Activated T-helper 1 cell treated with anti-CD3 and anti-CD28 coated beads, Interleukin-12 subunit alpha, Interleukin-12 subunit beta, Interleukin-2, Interleukin-4 antibody, amounts not matched to agents 30 ng/mL and 10 ng/mL and 1 ng/mL, durations not matched to agents 14 hours and 24 hours and 36 hours (primary cell): ENCODE measurements around the gene WBP2. TPM values are rescaled to one million over a fixed set of nuclear protein-coding genes. Genes with fewer than 3 reads are reported as not detected.
"Not testable (repeated sequence)": the region's sequence is repeated elsewhere in the genome, so short reads cannot be mapped to it uniquely, and the experiment has no call there.

ENCODE experiments used
- DNase-seq: peaks from one replicate; pipeline ENCODE4 v3.0.0; 2021; ENCODE audit warnings: low spot score
- H3K27ac Mint-ChIP-seq: one replicate; pipeline ENCODE4 v1.8.0; 2021; ENCODE audit warnings: mild to moderate bottlenecking, mixed read lengths
- H3K27me3 Mint-ChIP-seq: one replicate; pipeline ENCODE4 v1.8.0; 2022; ENCODE audit warnings: mild to moderate bottlenecking, moderate library complexity, mixed read lengths; ENCODE audit not compliant: insufficient read depth
- H3K36me3 Mint-ChIP-seq: one replicate; pipeline ENCODE4 v1.8.0; 2021; ENCODE audit warnings: low read depth, mixed read lengths
- H3K4me1 Mint-ChIP-seq: one replicate; pipeline ENCODE4 v1.8.0; 2021; ENCODE audit warnings: low read depth, mixed read lengths
- H3K4me3 Mint-ChIP-seq: one replicate; pipeline ENCODE4 v1.8.0; 2021; ENCODE audit warnings: mild to moderate bottlenecking, moderate library complexity, mixed read lengths
- H3K9me3 Mint-ChIP-seq: one replicate; pipeline ENCODE4 v1.8.0; 2021; ENCODE audit warnings: mixed read lengths
- intact Hi-C: fragments of 100-400 bp; cut with micrococcal nuclease; formaldehyde crosslinking; loops from one replicate; pipeline ENCODE4 v1.15.1; 2024
- total RNA-seq: library from RNA; stranded (reverse); gene quantifications from 2 replicates; pipeline ENCODE4 v1.2.3, GENCODE V29; 2022

WBP2 gene
- total RNA-seq, 1 donor from 2014 or later, result 68.8 TPM

DNA sequence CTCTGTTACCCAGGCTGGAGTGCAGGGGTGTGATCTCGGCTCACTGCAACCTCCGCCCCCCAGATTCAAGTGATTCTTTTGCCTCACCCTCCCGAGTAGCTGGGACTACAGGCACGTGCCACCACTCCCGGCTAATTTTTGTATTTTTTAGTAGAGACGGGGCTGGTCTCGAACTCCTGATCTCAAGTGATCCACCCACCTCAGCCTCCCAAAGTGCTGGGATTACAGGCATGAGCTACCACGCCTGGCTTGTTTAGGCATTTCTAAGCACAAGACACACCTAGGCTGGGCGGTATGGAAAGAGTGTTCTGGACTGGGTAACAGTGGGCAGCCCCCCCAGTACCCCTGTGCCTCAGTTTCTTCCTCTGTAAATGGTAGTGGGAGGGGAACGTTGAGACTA lies 15.1 kb upstream of the WBP2 start:
- H3K4me1 Mint-ChIP-seq, result peaks cover 26% of the 10 kb centered on the region
- H3K9me3 Mint-ChIP-seq, H3K36me3 Mint-ChIP-seq, intact Hi-C loops, H3K27ac Mint-ChIP-seq, H3K27me3 Mint-ChIP-seq, DNase-seq, H3K4me3 Mint-ChIP-seq: not testable (repeated sequence)

DNA sequence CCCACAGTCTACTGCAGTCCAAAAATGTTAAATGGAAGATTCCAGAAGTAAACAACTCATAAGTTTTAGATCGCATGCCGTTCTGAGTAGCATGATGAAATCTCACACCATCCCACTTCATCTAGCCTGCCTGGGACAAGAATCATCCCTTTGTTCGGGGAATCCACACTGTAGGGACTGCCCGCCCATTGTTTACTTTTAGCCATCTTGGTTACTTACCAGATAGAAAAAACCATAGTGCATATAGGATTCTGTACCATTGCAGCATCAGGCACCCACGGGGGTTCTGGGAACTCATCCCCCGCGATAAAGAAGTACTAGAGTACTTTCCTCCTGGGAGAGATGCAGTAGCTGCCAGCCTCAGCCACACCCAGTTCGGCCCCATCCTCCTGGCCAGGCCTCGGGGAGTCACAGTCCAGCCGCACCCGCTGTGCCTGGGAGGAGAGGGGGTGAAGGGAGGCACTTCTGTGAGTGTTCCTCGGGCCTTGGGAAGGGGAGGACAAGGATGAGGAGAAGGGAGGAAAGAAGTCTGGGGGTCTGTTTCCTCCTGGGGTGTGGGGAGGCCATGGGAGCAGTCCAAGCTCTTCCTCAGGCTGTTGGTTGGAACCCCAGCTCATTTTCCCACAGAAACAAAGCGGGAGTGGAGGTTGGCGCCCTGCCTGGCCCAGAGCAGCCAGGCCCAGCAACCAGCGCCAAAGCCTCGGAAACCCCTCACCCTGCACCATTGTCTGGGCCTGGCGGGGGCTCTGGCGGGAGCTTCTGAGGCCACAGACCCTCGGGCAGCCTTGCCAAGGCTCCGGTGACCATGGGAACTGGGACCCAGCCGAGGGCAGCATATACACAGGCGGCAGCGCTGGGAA lies 14.4 kb upstream of the WBP2 start:
- no peak overlapping the region for H3K4me3 Mint-ChIP-seq
- no peaks in the 10 kb centered on the region for H3K27me3 Mint-ChIP-seq
- no peak overlapping the region for H3K27ac Mint-ChIP-seq

DNA sequence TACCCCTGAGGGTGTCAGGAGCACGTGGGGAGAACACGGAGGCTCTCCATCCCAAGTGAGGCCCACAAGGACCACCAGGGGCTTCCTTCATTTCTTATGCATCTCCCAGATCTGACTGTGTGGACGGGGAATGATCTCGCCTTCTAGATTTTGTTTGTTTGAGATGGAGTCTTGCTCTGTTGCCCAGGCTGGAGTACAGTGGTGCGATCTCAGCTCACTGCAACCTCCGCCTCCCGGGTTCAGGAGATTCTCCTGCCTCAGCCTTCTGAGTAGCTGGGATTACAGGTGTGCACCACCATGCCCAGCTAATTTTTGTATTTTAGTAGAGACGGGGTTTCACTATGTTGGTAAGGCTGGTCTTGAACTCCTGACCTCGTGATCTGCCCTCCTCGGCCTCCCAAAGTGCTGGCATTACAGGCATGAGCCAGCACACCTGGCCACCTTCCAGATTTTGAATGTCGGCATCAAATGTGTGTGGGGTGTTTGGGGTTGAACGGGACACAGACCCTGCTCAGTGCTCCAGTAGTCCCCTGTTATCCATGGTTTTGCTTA lies 13.7 kb upstream of the WBP2 start:
- H3K27me3 Mint-ChIP-seq, intact Hi-C loops, H3K9me3 Mint-ChIP-seq, H3K27ac Mint-ChIP-seq, H3K4me3 Mint-ChIP-seq, H3K36me3 Mint-ChIP-seq, DNase-seq: not testable (repeated sequence)
- peaks cover 36% of the 10 kb centered on the region for H3K4me1 Mint-ChIP-seq

More for the DNA sequence above, 14.4 kb upstream of the WBP2 start:
- H3K9me3 Mint-ChIP-seq, result no peaks in the 10 kb centered on the region
- no peak for DNase-seq
- intact Hi-C loops, result no loop called here
- no peaks in the 10 kb centered on the region for H3K36me3 Mint-ChIP-seq
- H3K4me1 Mint-ChIP-seq, result peaks cover 34% of the 10 kb centered on the region

DNA sequence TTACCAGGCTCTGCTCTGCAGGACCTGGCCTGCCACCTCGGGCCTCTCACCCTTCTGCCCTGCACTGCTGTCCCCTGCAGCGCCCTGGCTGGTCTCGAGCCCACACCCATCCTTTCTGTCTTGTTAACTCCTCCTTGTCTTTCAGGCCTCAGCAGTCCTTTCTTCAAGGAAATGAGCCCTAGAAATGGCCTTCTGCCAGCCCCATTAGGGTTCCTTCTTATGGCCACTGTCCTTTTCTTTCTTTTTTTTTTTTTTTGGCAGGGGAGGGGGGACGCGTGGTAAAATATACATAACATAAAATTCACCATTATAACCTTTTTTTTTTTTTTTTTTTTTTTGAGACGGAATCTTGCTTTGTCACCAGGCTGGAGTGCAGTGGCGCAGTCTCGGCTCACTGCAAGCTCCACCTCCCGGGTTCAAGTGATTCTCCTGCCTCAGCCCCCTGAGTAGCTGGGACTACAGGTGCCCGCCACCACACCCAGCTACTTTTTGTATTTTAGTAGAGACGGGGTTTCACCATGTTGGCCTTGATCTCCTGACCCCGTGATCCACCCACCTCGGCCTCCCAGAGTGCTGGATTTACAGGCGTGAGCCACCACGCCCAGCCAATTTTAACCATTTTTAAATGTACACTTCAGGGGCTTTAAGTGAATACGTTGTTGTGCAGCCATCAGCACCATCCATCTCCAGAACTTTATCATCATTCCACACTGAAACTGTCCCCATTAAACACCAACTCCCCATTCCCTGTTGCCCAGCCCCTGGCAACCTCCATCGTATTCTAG lies 10.5 kb upstream of the WBP2 start:
- H3K9me3 Mint-ChIP-seq, DNase-seq, H3K27me3 Mint-ChIP-seq, intact Hi-C loops, H3K36me3 Mint-ChIP-seq: not testable (repeated sequence)
- H3K4me3 Mint-ChIP-seq, result peak overlapping the region; percentile 50
- H3K4me1 Mint-ChIP-seq, result peaks cover 21% of the 10 kb centered on the region
- H3K27ac Mint-ChIP-seq, result peak overlapping the region; percentile 82

DNA sequence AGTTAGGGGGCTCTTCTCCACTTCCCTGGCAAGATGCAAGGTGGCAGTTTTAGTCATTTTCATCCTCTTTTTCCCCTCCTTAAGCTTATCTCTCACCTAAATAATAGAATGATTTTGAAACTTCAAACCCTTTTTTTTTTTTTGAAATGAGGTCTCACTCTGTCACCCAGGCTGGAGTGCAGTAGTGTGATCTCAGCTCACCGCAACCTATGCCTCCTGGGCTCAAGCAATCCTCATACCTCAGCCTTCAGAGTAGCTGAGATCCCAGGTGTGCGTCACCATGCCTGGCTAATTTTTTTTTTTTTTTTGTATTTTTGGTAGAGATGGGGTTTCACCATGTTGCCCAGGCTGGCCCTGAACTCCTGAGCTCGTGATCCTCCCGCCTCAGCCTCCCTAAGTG lies 9.8 kb upstream of the WBP2 start:
- intact Hi-C loops, result not testable (repeated sequence)

DNA sequence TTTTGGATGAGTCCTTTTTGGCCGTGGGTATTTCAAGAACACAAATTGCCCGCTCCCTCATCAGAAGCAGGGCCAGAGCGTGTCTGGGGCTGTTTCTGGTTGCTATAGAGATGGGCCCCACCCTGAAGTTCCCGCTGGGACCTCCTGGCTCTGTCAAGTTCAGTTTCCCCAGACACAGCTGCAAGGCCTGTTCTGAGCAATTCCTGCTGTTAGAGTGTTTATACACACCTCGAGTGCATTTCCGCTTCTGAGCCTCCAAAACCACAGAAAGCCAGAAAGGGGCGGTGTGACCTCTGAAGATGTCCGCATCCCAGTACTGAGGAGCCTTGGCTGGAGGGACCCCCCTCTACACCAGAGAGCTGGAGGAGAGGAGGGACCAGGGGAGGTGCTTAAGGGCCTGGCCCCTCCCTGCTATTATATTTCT lies 9.3 kb upstream of the WBP2 start:
- Mint-ChIP-seq H3K27me3 (no peaks in the 10 kb centered on the region), H3K27ac (peak overlapping the region; percentile 82), H3K36me3 (peaks cover 1% of the 10 kb centered on the region), H3K4me1 (peaks cover 21% of the 10 kb centered on the region), H3K4me3 (peak overlapping the region; percentile 50), H3K9me3 (no peaks in the 10 kb centered on the region)
- peak; percentile 62 for DNase-seq
- intact Hi-C loops, result no loop called here

More for the DNA sequence above, 9.8 kb upstream of the WBP2 start:
- H3K27me3 Mint-ChIP-seq, DNase-seq, H3K9me3 Mint-ChIP-seq, H3K36me3 Mint-ChIP-seq: not testable (repeated sequence)
- Mint-ChIP-seq H3K4me1 (peaks cover 21% of the 10 kb centered on the region), H3K27ac (peak overlapping the region; percentile 82), H3K4me3 (peak overlapping the region; percentile 50)

DNA sequence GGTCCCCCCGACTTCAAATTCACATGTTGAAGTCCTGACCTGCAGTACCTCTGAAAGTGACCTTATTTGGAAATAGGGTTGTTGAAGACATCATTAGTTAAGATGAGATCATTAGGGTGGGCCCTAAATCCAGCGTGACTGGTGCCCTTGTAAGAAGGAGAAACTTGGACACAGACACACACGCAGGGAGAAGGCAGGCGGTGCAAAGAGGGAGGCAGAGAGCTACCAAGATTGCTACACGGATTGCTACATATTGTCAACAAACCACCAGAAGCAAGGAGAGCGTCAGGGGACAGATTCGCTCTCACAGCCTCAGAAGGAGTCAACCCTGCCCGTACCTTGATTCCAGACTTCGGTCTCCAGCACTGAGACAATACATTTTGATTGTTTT lies 6.8 kb upstream of the WBP2 start:
- no peaks in the 10 kb centered on the region for H3K9me3 Mint-ChIP-seq
- H3K4me3 Mint-ChIP-seq, result no peak overlapping the region
- intact Hi-C loops, result no loop called here
- peaks cover 1% of the 10 kb centered on the region for H3K36me3 Mint-ChIP-seq
- H3K27me3 Mint-ChIP-seq, result no peaks in the 10 kb centered on the region
- peak overlapping the region; percentile 79 for H3K27ac Mint-ChIP-seq
- peaks cover 38% of the 10 kb centered on the region for H3K4me1 Mint-ChIP-seq
- no peak for DNase-seq

DNA sequence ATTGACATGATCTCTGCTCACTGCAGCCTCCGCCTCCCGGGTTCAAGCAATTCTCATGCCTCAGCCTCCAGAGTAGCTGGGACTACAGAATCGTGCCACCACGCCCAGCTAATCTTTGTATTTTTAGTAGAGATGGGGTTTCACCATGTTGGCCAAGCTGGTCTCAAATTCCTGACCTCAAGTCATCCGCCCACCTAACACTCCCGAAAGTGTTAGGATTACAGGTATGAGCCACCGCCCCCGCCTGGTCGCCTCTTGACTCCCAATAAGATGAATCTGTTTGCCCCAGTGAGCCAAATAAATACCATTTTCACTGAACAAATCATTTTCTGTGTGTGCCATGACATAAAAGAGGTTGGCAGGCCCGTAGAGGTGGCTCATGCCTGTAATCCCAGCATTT lies 4.2 kb upstream of the WBP2 start:
- H3K27ac Mint-ChIP-seq, result peak overlapping the region; percentile 86
- H3K9me3 Mint-ChIP-seq, DNase-seq, H3K4me3 Mint-ChIP-seq, H3K36me3 Mint-ChIP-seq, H3K27me3 Mint-ChIP-seq, intact Hi-C loops: not testable (repeated sequence)
- peaks cover 29% of the 10 kb centered on the region for H3K4me1 Mint-ChIP-seq

DNA sequence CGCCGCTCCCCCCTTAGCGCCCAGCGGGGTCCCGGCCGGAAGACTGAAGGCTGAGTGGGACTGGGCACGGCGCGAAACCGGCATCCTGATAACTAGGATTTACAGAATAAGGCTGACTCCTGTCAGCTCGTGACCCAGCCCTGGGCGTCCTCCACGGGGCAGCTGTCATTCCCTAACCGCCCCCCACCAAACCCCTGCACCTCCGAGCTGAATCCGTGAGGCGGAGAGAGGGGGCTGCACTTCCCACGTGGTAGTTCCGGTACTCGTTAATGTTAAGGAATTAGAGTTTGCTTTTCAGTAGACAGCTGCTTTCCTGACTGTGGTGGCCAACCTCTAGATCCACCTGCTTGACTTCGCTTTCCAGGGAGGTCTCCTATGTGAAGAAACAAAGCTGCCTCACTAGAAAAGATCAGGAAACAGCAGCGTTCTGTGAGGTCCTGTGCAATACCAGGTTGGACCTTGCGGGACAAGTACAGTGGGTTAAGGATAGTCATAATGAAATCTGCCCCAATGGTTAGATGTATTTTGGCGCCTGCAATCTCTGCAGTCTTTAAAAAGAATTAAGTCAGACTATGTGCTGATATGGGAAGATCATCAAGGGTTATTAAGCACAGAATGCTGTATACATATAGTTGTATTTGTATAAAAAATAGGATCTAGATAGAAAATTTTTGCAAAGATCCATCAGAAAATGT lies 1.1 kb upstream of the WBP2 start:
- Mint-ChIP-seq H3K36me3 (peaks cover 2% of the 10 kb centered on the region), H3K4me1 (peaks cover 34% of the 10 kb centered on the region), H3K4me3 (no peak overlapping the region), H3K27me3 (no peaks in the 10 kb centered on the region), H3K9me3 (no peaks in the 10 kb centered on the region), H3K27ac (peak overlapping the region; percentile 88)
- no peak for DNase-seq
- intact Hi-C loops, result no loop called here

DNA sequence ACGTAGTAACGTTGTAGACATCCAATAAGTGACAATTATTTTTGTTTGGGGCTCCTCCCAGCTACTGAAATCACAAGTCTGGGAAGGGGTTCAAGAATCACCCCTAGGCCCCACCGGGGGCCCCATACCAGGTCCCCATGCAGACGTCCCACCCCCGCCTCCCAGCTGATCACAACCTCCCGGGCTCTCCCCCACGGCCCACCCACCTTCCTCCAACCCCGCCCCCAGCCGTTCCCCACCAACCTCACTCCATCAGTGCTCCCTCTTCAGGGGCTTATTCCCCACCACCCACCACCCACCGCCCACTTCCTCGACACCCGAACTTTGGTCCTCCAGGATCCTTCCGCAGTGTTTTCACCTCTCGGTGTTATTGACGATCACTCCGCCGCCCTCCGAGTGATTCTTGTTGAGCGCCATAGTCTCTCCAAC lies 240 bp downstream of the WBP2 start:
- intact Hi-C loops, result loop anchor here (1.0 to 2.0 kb wide), 11 partner anchors 11 to 188 kb away; partner anchors contain the start of genes ACOX1, FBF1, MRPL38 and RECQL5
- Mint-ChIP-seq H3K4me3 (no peak overlapping the region), H3K36me3 (peaks cover 3% of the 10 kb centered on the region), H3K27me3 (no peaks in the 10 kb centered on the region), H3K27ac (no peak overlapping the region), H3K4me1 (peaks cover 34% of the 10 kb centered on the region), H3K9me3 (no peaks in the 10 kb centered on the region)
- no peak for DNase-seq

DNA sequence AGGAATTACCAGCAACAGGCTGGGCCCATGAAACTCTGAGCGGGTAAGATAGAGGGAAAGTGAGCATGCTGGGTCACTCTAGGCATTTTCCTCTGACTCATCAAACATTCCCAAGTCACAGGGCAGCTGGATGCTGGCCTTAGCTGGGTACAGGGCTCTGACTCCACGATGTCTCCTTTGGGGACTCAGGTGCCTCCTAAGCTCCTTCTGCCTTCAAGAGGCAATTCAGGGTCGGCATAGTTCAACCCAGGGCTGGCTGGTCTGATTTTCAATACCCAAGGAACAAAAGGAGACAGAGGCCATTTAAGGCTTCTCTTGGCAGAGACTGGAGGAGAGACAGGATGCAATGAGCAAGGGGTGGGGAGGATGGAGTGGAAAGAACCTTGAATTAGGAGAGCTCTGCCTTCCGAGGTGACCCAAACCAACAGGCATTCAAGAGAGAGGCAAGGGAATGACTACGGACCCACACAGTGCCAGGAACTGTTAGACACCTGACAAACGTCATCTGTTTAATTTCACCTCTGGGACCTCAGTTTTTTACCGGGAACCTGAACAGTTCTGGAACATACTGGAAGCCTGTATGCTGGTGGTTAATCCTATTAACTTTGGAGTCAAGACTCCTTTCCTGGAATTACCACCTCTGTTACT lies 910 bp downstream of the WBP2 start:
- no peaks in the 10 kb centered on the region for H3K9me3 Mint-ChIP-seq
- H3K36me3 Mint-ChIP-seq, result peaks cover 7% of the 10 kb centered on the region
- no peak overlapping the region for H3K4me3 Mint-ChIP-seq
- H3K27ac Mint-ChIP-seq, result no peak overlapping the region
- H3K27me3 Mint-ChIP-seq, result no peaks in the 10 kb centered on the region
- intact Hi-C loops, result loop anchor here (2.0 kb wide), 2 partner anchors 23 to 187 kb away; partner anchors contain the start of genes RECQL5 and SAP30BP
- peaks cover 32% of the 10 kb centered on the region for H3K4me1 Mint-ChIP-seq
- no peak for DNase-seq

DNA sequence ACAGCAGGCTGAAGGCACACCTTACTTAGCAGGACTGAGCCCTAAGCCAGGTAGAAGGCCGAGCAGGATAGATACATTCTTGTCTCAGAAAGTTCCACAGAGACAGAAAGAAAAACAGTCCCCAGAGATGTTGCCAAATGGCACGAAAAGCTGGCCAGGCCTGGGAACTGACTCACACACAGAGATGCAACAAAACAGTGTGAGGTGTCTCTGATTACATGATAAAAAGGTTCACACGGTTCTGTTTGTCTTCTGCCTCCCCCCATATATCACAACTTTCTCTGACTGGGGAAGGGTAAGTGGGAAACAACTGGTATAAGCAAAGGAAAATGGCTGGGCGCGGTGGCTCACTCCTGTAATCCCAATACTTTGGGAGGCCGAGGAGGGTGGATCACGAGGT lies 1.7 kb downstream of the WBP2 start:
- no peaks in the 10 kb centered on the region for H3K27me3 Mint-ChIP-seq
- peaks cover 8% of the 10 kb centered on the region for H3K36me3 Mint-ChIP-seq
- no peak for DNase-seq
- H3K27ac Mint-ChIP-seq, result no peak overlapping the region
- no peak overlapping the region for H3K4me3 Mint-ChIP-seq
- intact Hi-C loops, result no loop called here
- H3K9me3 Mint-ChIP-seq, result no peaks in the 10 kb centered on the region
- peaks cover 27% of the 10 kb centered on the region for H3K4me1 Mint-ChIP-seq
